NCI-H2107 treated with DMSO at 0.1 percent for 48 hours (cell line): Measurements from ENCODE around the gene ARHGAP22.
"Not testable (repeated sequence)": the region's sequence is repeated elsewhere in the genome, so short reads cannot be mapped to it uniquely, and the experiment has no call there.

Source experiments
- DNase-seq: peaks from one replicate; lab custom pipeline; 2025; ENCODE audit not compliant: unreplicated experiment; lab: John Stamatoyannopoulos, UW

The ARHGAP22 gene

GRCh38 chr10:48604991-48605508 lies at the start of gene ARHGAP22:
Gene ARHGAP22 (minus strand): TSS chr10:48605073. CDS start chr10:48604796, 277 bp downstream.
- DNase-seq: no peak

DNA sequence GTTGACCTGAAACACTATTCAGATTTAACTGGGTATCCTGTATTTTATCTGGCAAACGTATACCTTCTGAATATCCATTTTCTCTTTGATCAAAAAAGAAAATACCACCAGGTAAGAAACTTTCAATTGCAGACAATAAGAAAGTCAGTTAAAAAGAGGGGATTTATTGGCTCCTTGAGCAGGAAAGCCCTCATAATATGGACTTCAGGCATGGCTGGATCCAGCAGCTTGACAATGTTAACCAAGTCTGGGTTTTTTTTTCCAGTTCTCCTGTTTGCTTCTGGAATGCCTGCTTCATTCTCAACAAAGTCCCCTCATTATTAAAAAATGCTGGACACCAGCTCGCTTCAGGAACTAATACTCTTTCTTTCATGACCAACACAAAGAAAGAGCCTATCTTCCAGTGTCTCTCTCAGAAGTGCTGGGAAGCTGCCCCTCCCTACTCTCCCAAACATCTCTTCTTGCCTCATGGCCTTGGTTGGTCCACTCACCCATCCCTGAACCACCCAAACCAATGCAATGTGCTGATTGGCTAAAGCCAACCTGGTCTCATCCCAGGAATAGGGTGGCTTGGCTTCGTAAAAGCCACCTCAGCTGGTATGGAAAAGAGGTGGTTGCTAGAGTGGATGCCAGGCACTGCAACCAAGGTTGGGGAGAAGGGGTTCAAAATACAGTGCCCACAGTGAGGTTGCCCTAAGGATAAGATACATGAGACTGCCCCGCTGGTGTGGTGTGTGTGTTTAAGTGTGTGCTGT lies 49.2 kb upstream of the ARHGAP22 start:
- no peak for DNase-seq

DNA sequence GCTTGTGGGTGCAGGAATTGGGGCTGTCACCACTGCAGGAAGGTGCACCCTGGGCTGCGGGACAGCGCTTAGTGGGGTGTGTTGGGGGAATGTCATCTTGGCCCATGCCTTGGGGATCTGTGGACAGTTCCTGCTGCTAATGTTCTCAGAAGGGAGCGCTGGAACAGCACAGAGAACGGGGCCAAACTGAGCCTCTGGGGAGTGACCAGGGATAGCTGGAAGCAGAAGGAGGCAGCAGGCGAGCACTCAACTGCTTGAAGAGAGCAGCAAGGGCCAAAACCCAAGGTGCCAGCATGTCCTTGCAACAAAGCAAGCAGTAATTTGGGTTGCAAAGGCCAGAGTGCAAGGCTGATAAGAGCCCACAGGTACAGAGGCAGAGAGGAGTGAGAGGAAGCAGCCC lies 48.5 kb upstream of the ARHGAP22 start:
- no peak for DNase-seq

GRCh38 chr10:48652344-48652743 lies 47.5 kb upstream of the ARHGAP22 start:
- DNase-seq: no peak

GRCh38 chr10:48651839-48652238 lies 47.0 kb upstream of the ARHGAP22 start:
- DNase-seq: no peak

DNA sequence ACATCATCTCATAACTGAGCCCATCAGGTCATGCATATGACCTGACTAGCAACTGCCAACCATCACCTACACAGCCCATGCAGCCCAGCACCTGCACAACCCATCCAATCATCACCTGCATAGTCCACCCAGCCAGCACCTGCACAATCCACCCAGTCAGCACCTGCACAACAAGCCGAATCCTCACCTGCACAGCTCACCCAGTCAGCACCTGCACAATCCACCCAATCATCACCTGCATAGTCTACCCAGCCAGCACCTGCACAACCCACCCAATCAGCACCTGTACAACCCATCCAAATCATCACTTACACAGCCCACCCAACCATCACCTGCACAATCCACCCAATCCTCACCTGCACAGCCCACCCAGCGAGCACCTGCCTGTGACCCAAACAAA lies 46.4 kb upstream of the ARHGAP22 start:
- DNase-seq: no peak

DNA sequence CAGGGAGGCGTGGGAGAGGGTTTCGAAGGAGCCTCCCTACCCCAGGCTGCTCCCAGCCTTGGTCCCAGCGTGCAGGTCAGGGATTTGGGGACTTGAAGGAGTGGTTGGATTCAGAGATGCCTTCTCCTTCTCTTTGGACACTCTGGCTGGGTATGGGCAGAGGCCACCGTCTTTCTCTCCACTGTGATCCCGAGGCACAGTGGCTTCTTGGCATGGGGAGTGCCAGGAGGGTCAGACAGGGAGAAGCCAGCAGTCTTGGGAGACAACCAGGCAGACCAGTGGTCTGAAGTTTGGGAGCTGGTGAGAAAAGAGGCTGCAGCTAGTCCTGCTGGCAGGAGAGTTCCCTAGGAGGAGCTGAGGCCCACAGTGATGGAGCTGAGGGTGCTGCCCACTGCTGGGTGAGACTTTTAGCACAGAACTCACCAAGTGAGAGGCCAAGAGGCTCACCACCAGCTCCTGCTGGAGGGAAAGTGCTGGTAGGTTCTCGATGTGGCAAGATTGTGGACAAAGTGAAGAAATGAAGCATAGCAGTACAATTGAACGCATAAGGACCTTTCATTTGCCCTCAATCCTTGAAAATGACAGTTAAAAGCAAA lies 44.6 kb upstream of the ARHGAP22 start:
- DNase-seq: no peak

DNA sequence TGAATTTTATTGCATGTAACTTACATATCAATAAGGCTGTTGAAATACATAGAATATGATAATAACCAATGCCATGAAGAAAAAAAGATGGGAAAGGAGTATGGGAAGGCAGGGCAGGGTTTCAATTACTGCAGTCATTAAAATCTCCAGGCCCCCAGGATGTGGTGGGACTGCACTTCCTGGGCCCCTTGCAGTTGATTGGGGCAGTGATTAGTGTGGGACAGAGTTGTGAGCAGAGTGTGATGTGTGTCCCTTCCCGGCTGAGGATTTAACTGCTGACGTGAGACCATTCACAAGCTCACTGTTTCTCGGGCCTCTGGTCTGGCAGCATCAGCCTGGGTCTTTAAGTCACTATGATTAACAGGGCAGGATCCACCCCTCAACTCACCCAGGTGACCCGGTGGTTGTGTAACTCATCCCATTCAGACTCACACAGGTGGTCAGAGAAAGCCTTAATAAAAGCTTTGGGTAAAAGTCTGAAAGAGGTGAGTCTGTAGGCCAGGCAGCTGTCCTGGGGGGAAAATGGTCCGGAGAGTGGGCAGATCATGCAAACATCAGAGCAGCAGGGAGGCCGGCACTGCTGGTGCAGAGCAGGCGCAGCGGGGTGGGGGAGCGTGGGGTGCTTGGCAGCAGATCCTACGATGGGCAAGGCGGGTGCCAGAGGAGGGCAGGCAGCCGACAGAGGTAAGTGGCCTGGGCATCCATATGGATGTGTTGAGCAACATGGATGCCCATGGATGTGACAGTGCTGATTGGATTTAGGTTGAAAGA lies 43.5 kb upstream of the ARHGAP22 start:
- DNase-seq: no peak

DNA sequence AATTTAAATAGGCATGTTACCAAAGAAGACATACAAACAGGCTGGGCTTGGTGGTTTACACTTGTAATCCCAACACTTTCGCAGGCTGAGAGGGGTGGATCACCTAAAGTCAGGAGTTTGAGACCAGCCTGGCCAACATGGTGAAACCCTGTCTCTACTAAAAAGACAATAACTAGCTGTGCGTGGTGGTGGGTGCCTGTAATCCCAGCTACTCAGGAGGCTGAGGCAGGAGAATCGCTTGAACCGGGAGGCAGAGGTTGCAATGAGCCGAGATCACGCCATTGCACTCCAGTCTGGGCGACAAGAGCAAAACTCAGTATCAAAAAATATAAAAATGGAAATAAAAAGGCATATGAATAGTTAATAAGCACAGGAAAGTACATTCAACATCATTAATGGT lies 42.2 kb upstream of the ARHGAP22 start:
- not testable (repeated sequence) for DNase-seq

- DNase-seq: no peak
Observed at GRCh38 chr10:48645600-48645999, 40.7 kb upstream of the ARHGAP22 start.

DNA sequence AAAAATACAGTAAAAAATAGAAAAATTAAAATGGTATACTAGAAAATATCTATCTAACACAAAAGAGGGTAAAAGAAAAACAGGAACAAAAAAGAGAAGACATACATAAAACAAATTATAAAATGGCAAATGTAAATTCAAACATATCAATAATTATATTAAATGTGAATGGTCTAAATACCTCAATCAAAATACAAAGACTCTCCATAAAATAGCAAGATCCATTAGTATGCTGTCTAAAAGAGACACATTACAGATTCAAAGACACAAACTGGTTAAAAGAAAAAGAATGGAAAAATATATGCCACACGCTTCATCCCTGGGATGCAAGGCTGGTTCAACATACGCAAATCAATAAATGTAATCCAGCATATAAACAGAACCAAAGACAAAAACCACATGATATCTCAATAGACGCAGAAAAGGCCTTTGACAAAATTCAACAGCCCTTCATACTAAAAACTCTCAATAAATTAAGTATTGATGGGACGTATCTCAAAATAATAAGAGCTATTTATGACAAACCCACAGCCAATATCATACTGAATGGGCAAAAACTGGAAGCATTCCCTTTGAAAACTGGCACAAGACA lies 36.3 kb upstream of the ARHGAP22 start:
- DNase-seq: not testable (repeated sequence)

DNA sequence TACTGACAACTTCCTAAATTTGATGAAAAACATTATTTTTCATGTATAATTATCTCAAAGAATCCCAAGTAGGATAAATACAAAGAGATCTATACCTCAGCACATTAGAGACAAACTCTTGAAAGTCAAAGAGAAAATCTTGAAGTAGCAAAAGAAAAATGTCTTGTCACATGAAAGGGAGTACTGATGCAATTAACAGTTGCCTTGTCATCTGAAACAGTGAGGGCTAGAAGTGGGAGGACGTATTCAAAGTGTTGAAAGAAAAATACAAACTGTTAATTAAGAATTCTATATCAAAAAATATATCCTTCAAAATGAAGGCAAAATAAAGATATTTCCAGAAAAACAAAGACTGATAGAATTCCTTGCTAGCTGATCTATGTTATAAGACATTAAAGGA lies 35.5 kb upstream of the ARHGAP22 start:
- DNase-seq: no peak

GRCh38 chr10:48639632-48640031 lies 34.8 kb upstream of the ARHGAP22 start:
- DNase-seq: no peak

DNA sequence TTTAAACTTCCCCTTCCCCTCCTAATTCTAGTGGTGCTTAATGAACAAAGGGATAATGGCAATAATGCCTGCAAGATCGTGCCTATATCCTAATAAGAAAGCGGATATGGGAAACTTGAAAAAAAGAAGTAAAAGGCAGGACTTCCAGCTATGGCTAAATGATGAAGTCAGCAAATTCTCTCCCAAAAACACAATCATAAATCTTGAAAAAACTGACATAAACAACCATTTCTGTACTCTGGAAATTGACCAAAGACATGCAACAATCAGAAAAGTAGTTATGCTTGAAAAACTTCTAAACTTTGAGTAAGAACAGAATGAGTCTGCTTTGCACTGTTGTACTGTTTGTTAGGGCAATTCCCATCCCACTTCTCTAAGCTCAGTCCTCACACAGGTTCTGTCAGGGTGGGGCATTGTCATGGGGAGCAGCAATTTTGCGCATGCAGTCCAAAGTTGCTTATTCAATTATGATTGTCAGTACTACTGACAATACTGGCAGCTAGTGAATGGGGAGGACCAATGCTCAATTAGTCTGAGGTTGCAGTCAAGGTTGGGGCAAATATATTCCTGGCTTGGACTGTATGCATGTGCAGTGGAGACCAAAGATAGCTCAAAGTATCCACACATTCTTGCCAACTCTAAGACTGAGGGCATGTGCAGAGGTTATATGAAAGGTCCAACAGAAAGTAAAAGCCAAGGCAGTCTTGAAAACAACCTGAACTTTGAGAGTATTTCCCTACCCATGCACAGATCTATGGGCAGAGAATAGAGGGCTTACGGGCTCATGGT lies 34.1 kb upstream of the ARHGAP22 start:
- no peak for DNase-seq

GRCh38 chr10:48638158-48638557 lies 33.3 kb upstream of the ARHGAP22 start:
- no peak for DNase-seq

DNA sequence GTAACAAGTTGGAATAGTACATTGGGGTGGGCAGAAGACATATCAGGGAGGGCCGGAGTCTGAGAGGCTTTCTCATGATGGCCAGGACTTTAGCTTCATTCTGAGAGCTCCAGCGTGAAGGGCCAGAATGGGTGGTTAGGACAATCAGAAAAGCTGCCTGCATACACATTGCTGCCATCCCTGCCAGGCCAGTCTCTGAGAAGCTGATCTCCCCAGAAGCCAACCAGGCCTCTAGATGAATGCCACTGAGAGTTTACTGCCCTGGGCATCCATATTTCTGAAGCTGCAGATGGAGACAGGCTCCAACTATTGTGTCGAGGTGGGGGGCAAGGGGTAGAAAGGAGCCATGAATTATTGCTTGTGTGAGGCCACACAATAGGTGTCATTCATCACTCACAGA lies 32.0 kb upstream of the ARHGAP22 start:
- no peak for DNase-seq

DNA sequence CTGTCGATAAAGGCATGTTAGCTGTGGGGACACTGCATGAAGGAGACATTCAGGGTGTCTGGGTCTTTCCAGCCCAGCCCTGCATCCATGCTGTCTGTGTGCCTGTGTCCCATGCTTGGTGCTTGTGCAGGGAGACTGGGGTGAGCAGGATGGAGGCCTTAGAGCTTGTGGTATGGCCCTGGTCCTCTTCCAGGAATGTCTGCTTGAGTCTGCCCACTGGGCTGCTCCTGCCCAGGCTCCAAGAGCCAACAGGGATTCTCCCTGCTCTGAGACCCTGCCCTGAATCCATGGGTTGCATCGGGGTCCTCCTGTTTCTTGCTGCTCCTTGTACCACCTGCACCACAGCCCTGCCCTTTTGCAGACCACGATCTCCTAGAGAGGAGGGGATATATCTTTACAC lies 31.4 kb upstream of the ARHGAP22 start:
- no peak for DNase-seq

DNA sequence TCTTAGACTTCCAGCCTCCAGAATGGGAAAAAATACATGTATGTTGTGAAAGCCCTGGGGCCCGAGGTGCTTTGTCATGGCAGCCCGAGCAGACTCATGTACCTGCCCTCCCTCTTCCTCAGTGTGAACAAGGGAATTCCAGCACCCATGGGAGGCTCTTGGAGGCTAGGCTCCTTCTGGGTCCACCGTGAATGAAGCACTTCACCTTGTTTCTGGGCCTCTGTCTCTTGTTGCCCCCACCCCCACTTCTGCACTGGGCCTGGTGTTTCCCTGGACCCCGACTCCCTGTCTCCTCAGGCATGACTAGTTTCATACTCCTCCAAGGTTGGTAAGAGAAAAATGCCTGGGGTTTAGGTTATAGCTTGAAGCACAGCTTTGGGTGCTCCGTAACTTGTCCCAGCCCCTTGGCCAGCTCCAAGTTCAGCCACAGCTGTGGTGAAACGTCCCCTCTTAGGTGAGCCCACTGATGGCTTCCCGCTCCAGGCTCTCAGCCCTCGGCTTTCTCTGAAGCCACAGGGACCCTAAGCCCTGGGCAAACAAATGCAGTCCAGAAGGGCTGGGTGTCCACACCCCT lies 30.2 kb upstream of the ARHGAP22 start:
- no peak for DNase-seq

DNA sequence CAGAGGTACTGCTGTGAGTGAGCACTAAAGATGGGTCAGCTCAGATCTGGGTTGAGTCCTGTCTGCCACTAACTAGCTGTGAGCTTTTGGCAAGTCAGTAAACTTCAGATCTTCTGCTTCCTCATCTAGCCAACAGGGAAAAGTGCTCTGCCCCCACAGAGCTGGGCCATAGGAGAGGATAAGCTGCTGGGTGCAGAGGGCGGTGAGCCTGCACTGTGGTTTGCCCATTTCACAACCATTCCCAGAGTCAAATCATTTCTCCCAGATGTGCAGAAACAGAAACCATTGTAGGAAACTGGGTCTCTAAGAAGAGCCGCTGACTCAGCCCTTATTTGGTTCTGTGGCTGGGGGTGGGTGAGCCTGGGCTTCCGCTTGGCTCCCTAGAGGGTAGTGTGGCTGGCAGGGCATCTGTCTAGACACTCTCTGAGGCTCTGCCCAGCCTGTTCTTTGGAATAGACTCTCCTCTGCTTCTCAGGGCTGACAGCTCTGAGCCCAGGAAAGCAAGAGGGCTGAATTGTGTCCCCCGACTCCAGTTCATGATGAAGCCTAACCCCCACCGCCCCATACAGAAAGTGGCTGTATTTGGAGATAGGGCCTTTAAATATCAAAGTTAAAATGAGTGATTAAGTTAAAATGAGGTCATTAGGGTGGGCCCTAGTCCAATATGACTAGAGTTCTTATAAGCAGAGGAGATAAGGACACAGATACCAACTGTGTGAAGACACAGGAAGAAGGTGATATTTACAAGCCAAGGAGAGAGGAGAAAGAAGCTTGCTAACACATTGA lies 29.5 kb upstream of the ARHGAP22 start:
- DNase-seq: no peak
